Psoas muscle (tissue), 8 donors: ENCODE results near the gene PTPRM. TPM values are rescaled to one million over a fixed set of nuclear protein-coding genes. Genes with fewer than 3 reads are reported as not detected.

Experiments
- ATAC-seq, 4 donors: fragments of 200-7000 bp; cut with Tn5 transposase; one replicate each; pipeline ENCODE4 v1.9.1; 2020; ENCODE audit warnings: moderate library complexity in 3 of 4, mild to moderate bottlenecking in 2 of 4
- DNase-seq, 2 donors: peaks; one replicate each; pipeline ENCODE4 v3.0.0-alpha.2; 2020
- H3K27ac ChIP-seq: fragments of 200-600 bp; one replicate; pipeline ENCODE4 v1.8.0; 2022
- H3K27me3 ChIP-seq, 3 donors: fragments of 200-600 bp in 1 of 3; one replicate each; pipeline versions ENCODE4 v1.6.1 to v1.8.0; 2013 to 2022; ENCODE audit warnings: low read length in 2 of 3, mild to moderate bottlenecking in 2 of 3, moderate library complexity in 1 of 3; ENCODE audit not compliant: insufficient read depth in 3 of 3
- H3K36me3 ChIP-seq, 2 donors: fragments of 200-600 bp in 1 of 2; one replicate each; pipeline versions ENCODE4 v1.6.1 to v1.8.0; 2013 to 2022; ENCODE audit warnings: low read depth in 1 of 2, mild to moderate bottlenecking in 1 of 2, moderate library complexity in 1 of 2; ENCODE audit not compliant: insufficient read depth in 1 of 2
- H3K4me1 ChIP-seq: fragments of 200-600 bp; one replicate; pipeline ENCODE4 v1.8.0; 2022
- H3K4me3 ChIP-seq: fragments of 200-600 bp; one replicate; pipeline ENCODE4 v1.8.0; 2022; ENCODE audit warnings: mild to moderate bottlenecking
- H3K9me3 ChIP-seq: fragments of 200-600 bp; one replicate; pipeline ENCODE4 v1.8.0; 2022
- whole genome bisulfite sequencing, 3 donors: extraction: QIAGEN DNeasy Blood & Tissue Kit; methylation state at CpG; one replicate each; pipeline versions ENCODE4 v1.1.6 to v1.1.7; 2013; 5-methylcytosine and 5-hydroxymethylcytosine counted together
- intact Hi-C, 2 donors: fragments of 100-400 bp; cut with DNase I; formaldehyde crosslinking; loops; one replicate each; pipeline versions ENCODE4 v1.11.0 to v1.14.2; 2022
- polyA plus RNA-seq, 3 donors: library from polyadenylated mRNA; stranded (reverse); fragments of 200-250 nt; gene quantifications; one replicate each; pipeline ENCODE4 v1.2.3, GENCODE V29; 2013
- total RNA-seq, 4 donors: library from RNA; stranded (reverse); fragmentation: NEBNext Ultra II Directional in 2 of 4; extraction: Animal tissue kit (Norgen Biotek cat#: 25700) in 2 of 4; gene quantifications; one replicate each; pipeline versions ENCODE4 v1.2.1 to v1.2.4, GENCODE V29; 2021 to 2023
- TF ChIP-seq, protein P1 (sequence below): fragments of 200-600 bp; IDR thresholded peaks from one replicate; pipeline ENCODE4 v1.8.0; 2022; ENCODE audit warnings: antibody characterized with exemption
- donor health status: healthy with polysubstance abuse.
- donor health status: DM: no; HTN: no; CAD: no; lungs with moderate emphysema.
- donor health status: Bipolar disorder and iron deficiency.
- donor health status: healthy.
- donor health status: DM: yes; HTN: yes; CAD: no.
- donor health status: DM: no; HTN: no; CAD: no.
- donor health status: DM: no; HTN: no; CAD: no.
- donor health status: DM: yes; HTN: yes; CAD: no.

The PTPRM gene
- total and polyA plus RNA-seq, 7 donors: 27.4 to 78.9 (median 39.0) TPM

- peaks cover 60% of the 10 kb centered on the region for H3K4me1 ChIP-seq
These were observed 109.9 kb downstream of the PTPRM start for GRCh38 chr18:7677001-7677400.

GRCh38 chr18:7677424-7677823 lies 110.3 kb downstream of the PTPRM start:
- no peaks in the 10 kb centered on the region for H3K36me3 ChIP-seq
- 43 to 70% (median 52%) methylated on average over 4 of the region's 4 CpGs for WGBS, 3 donors
- peaks cover 62% of the 10 kb centered on the region for H3K4me1 ChIP-seq
- peak; percentile 52 to 71 (median 65) for ATAC-seq
- H3K27ac ChIP-seq: peak overlapping the region; percentile 43
- intact Hi-C loops: no loop called here
- no peaks in the 10 kb centered on the region for H3K27me3 ChIP-seq
- TF ChIP-seq, protein P1, sequence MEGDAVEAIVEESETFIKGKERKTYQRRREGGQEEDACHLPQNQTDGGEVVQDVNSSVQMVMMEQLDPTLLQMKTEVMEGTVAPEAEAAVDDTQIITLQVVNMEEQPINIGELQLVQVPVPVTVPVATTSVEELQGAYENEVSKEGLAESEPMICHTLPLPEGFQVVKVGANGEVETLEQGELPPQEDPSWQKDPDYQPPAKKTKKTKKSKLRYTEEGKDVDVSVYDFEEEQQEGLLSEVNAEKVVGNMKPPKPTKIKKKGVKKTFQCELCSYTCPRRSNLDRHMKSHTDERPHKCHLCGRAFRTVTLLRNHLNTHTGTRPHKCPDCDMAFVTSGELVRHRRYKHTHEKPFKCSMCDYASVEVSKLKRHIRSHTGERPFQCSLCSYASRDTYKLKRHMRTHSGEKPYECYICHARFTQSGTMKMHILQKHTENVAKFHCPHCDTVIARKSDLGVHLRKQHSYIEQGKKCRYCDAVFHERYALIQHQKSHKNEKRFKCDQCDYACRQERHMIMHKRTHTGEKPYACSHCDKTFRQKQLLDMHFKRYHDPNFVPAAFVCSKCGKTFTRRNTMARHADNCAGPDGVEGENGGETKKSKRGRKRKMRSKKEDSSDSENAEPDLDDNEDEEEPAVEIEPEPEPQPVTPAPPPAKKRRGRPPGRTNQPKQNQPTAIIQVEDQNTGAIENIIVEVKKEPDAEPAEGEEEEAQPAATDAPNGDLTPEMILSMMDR: no peak
- no peak for DNase-seq
- H3K9me3 ChIP-seq: no peaks in the 10 kb centered on the region
- no peak overlapping the region for H3K4me3 ChIP-seq

More at GRCh38 chr18:7677001-7677400, 109.9 kb downstream of the PTPRM start:
- intact Hi-C loops: no loop called here
- 31 to 55% (median 33%) methylated on average over 4 of the region's 4 CpGs for WGBS, 3 donors
- Histone ChIP-seq H3K9me3 (no peaks in the 10 kb centered on the region), H3K36me3 (no peaks in the 10 kb centered on the region), H3K27me3 (no peaks in the 10 kb centered on the region), H3K27ac (peak overlapping the region; percentile 43), H3K4me3 (no peak overlapping the region)
- DNase-seq (no peak), ATAC-seq (peak in 3 of 4 donors; percentile 3 to 19 (median 11))
- TF ChIP-seq, protein P1: no peak

GRCh38 chr18:7678389-7678788 lies 111.3 kb downstream of the PTPRM start:
- no peaks in the 10 kb centered on the region for H3K27me3 ChIP-seq
- no peaks in the 10 kb centered on the region for H3K9me3 ChIP-seq
- TF ChIP-seq, protein P1: no peak
- H3K4me3 ChIP-seq: no peak overlapping the region
- DNase-seq (no peak), ATAC-seq (no peak)
- H3K27ac ChIP-seq: no peak overlapping the region
- intact Hi-C loops: no loop called here
- H3K36me3 ChIP-seq: no peaks in the 10 kb centered on the region
- H3K4me1 ChIP-seq: peaks cover 65% of the 10 kb centered on the region
- WGBS, 3 donors: 90 to 95% (median 91%) methylated on average over 8 of the region's 8 CpGs

GRCh38 chr18:7678801-7679200 lies 111.7 kb downstream of the PTPRM start:
- Histone ChIP-seq H3K27me3 (no peaks in the 10 kb centered on the region), H3K4me1 (peaks cover 69% of the 10 kb centered on the region), H3K27ac (no peak overlapping the region), H3K36me3 (no peaks in the 10 kb centered on the region), H3K9me3 (no peaks in the 10 kb centered on the region), H3K4me3 (no peak overlapping the region)
- whole genome bisulfite sequencing, 3 donors: 73 to 88% (median 81%) methylated on average over 4 of the region's 4 CpGs
- intact Hi-C loops: no loop called here
- no peak for DNase-seq
- no peak for ATAC-seq
- TF ChIP-seq, protein P1: no peak

- TF ChIP-seq, protein P1: no peak
- Histone ChIP-seq H3K36me3 (no peaks in the 10 kb centered on the region), H3K27ac (no peak overlapping the region), H3K4me3 (no peak overlapping the region), H3K9me3 (no peaks in the 10 kb centered on the region), H3K4me1 (peaks cover 67% of the 10 kb centered on the region), H3K27me3 (no peaks in the 10 kb centered on the region)
- intact Hi-C loops: no loop called here
- DNase-seq: no peak
- 62 to 68% (median 63%) methylated on average over 3 of the region's 3 CpGs for WGBS, 3 donors
- no peak for ATAC-seq
These were observed 114.2 kb downstream of the PTPRM start for GRCh38 chr18:7681298-7681697.
